H1 (cell line): ENCODE data around the gene DCAF7. TPM values are rescaled to one million over a fixed set of nuclear protein-coding genes. Genes with fewer than 3 reads are reported as not detected.
A peak's percentile ranks its signal among the peaks of the same experiment; 100 is the strongest.

ENCODE experiments used
- CTCF ChIA-PET: fragments of 300-600 bp; sonication (Branson Sonifier 250); formaldehyde crosslinking; loops from one replicate; lab custom pipeline; 2021; ENCODE audit not compliant: partially characterized antibody; lab: Charles Lee
- POLR2A ChIA-PET: fragments of 300-600 bp; sonication (Branson Sonifier 250); formaldehyde crosslinking; loops from one replicate; lab custom pipeline; 2021; ENCODE audit warnings: inconsistent platforms; ENCODE audit not compliant: partially characterized antibody; lab: Charles Lee
- DNase-seq, 2 experiments: peaks; one replicate each; pipeline versions ENCODE4 v3.0.0 to v3.0.0-alpha.2; 2010 to 2022; ENCODE audit warnings: low spot score in 2 of 2, low read depth in 1 of 2, mixed read lengths in 1 of 2
- FAIRE-seq: peaks from 2 replicates; lab custom pipeline; 2011; peaks lifted over from hg19 to GRCh38; lab: Jason Lieb, UNC
- H2AFZ ChIP-seq: 2 replicates; pipeline ENCODE4 v1.8.1; 2012; ENCODE audit warnings: low read length, inconsistent platforms
- H2AK5ac ChIP-seq: 2 replicates; pipeline ENCODE4 v1.6.1; 2013; ENCODE audit warnings: low read depth, low read length
- H2BK120ac ChIP-seq: replicated peaks from 2 replicates; pipeline ENCODE3; 2013; ENCODE audit warnings: low read depth, low read length, inconsistent platforms
- H2BK12ac ChIP-seq: 2 replicates; pipeline ENCODE4 v1.6.1; 2013; ENCODE audit warnings: low read depth, low read length
- H2BK15ac ChIP-seq: 2 replicates; pipeline ENCODE4 v1.6.1; 2013; ENCODE audit warnings: low read length
- H2BK20ac ChIP-seq: 2 replicates; pipeline ENCODE4 v1.6.1; 2013; ENCODE audit warnings: low read length
- H2BK5ac ChIP-seq: 2 replicates; pipeline ENCODE4 v1.6.1; 2013; ENCODE audit warnings: low read depth, low read length
- H3K14ac ChIP-seq: 2 replicates; pipeline ENCODE4 v1.6.1; 2013; ENCODE audit warnings: inconsistent platforms; ENCODE audit not compliant: insufficient read length
- H3K18ac ChIP-seq: 2 replicates; pipeline ENCODE4 v1.6.1; 2013; ENCODE audit warnings: low read length; ENCODE audit errors: extremely low read depth
- H3K23ac ChIP-seq: 2 replicates; pipeline ENCODE4 v1.6.1; 2013; ENCODE audit warnings: inconsistent platforms; ENCODE audit not compliant: insufficient read length
- H3K23me2 ChIP-seq: 2 replicates; pipeline ENCODE4 v1.6.1; 2013; ENCODE audit warnings: low read depth, low read length
- H3K27ac ChIP-seq: 2 replicates; pipeline ENCODE4 v1.6.1; 2011; ENCODE audit warnings: low read depth, low read length, inconsistent platforms
- H3K27me3 ChIP-seq, 4 experiments: replicated peaks in 1 of 4; 1 replicate in 1 of 4; 2 replicates in 3 of 4; pipeline versions ENCODE4 v1.6.1 to v1.8.1; 2011 to 2013; ENCODE audit warnings: low read length in 3 of 4, mild to moderate bottlenecking in 3 of 4, inconsistent platforms in 2 of 4, mixed read lengths in 2 of 4, moderate library complexity in 1 of 4; ENCODE audit not compliant: control insufficient read depth in 3 of 4, insufficient read depth in 3 of 4; ENCODE audit errors: extremely low read depth in 1 of 4
- H3K36me3 ChIP-seq, 4 experiments: 2 replicates each; pipeline versions ENCODE4 v1.6.1 to v1.8.1; 2011 to 2013; ENCODE audit warnings: mild to moderate bottlenecking in 4 of 4, low read length in 3 of 4, moderate library complexity in 2 of 4, control low read depth in 1 of 4, inconsistent platforms in 1 of 4; ENCODE audit not compliant: insufficient read depth in 4 of 4, control insufficient read depth in 2 of 4
- H3K4ac ChIP-seq: replicated peaks from 2 replicates; pipeline ENCODE3; 2013; ENCODE audit warnings: low read length, low read depth, mixed read lengths, inconsistent platforms; ENCODE audit not compliant: insufficient read length
- H3K4me1 ChIP-seq, 4 experiments: replicated peaks in 1 of 4; 1 replicate in 1 of 4; 2 replicates in 3 of 4; pipeline versions ENCODE4 v1.6.1 to v1.8.1; 2011 to 2013; ENCODE audit warnings: low read length in 3 of 4, inconsistent platforms in 2 of 4, mixed read lengths in 1 of 4; ENCODE audit not compliant: insufficient read depth in 4 of 4, control insufficient read depth in 3 of 4
- H3K4me2 ChIP-seq, 2 experiments: 2 replicates each; pipeline versions ENCODE4 v1.6.1 to v1.8.1; 2011 to 2013; ENCODE audit warnings: low read depth in 2 of 2, low read length in 2 of 2, control low read depth in 1 of 2, inconsistent platforms in 1 of 2, mild to moderate bottlenecking in 1 of 2; ENCODE audit not compliant: insufficient read depth in 1 of 2
- H3K4me3 ChIP-seq, 4 experiments: fragments of 200-600, 300-600 bp in 1 of 4; sonication (generic), shearing (Covaris generic), sonication (Bioruptor Twin) in 1 of 4; 2 replicates each; pipeline versions ENCODE4 v1.5.1 to v1.8.1; 2011 to 2016; ENCODE audit warnings: low read length in 4 of 4, low read depth in 3 of 4, control low read depth in 2 of 4, inconsistent platforms in 2 of 4, mild to moderate bottlenecking in 2 of 4, mixed read lengths in 1 of 4, moderate library complexity in 1 of 4; ENCODE audit not compliant: insufficient read depth in 2 of 4; ENCODE audit errors: extremely low read depth in 1 of 4
- H3K56ac ChIP-seq: replicated peaks from 2 replicates; pipeline ENCODE3; 2013; ENCODE audit warnings: low read depth, mild to moderate bottlenecking, mixed read lengths, low read length, inconsistent platforms; ENCODE audit not compliant: insufficient read length
- H3K79me1 ChIP-seq: 2 replicates; pipeline ENCODE4 v1.6.1; 2013; ENCODE audit warnings: low read depth, low read length, control low read depth
- H3K79me2 ChIP-seq, 2 experiments: 2 replicates each; pipeline versions ENCODE4 v1.6.1 to v1.8.1; 2012 to 2013; ENCODE audit warnings: low read length in 2 of 2, mild to moderate bottlenecking in 2 of 2, inconsistent platforms in 1 of 2; ENCODE audit not compliant: insufficient read depth in 2 of 2, control insufficient read depth in 1 of 2
- H3K9ac ChIP-seq, 4 experiments: replicated peaks in 1 of 4; 1 replicate in 1 of 4; 2 replicates in 3 of 4; pipeline versions ENCODE4 v1.6.1 to v1.8.1; 2011 to 2013; ENCODE audit warnings: low read depth in 3 of 4, low read length in 3 of 4, control low read depth in 2 of 4, mild to moderate bottlenecking in 2 of 4, moderate library complexity in 2 of 4, inconsistent platforms in 1 of 4; ENCODE audit errors: extremely low read depth in 1 of 4
- H3K9me3 ChIP-seq, 2 experiments: 2 replicates each; pipeline versions ENCODE4 v1.6.1 to v1.8.1; 2012 to 2013; ENCODE audit warnings: mild to moderate bottlenecking in 2 of 2, moderate library complexity in 2 of 2, control low read depth in 1 of 2, inconsistent platforms in 1 of 2, low read depth in 1 of 2, low read length in 1 of 2, mixed read lengths in 1 of 2; ENCODE audit not compliant: insufficient read depth in 2 of 2
- H4K20me1 ChIP-seq, 2 experiments: replicated peaks in 1 of 2; 2 replicates each; pipeline versions ENCODE3 to v1.8.1; 2011 to 2013; ENCODE audit warnings: inconsistent platforms in 2 of 2, low read length in 2 of 2, mild to moderate bottlenecking in 1 of 2; ENCODE audit not compliant: insufficient read depth in 2 of 2, control insufficient read depth in 1 of 2
- H4K5ac ChIP-seq: 2 replicates; pipeline ENCODE4 v1.6.1; 2013; ENCODE audit warnings: low read length, low read depth, mixed read lengths, inconsistent platforms; ENCODE audit not compliant: insufficient read length
- H4K8ac ChIP-seq: 2 replicates; pipeline ENCODE4 v1.8.0; 2013; ENCODE audit warnings: mild to moderate bottlenecking, moderate library complexity, low read length, inconsistent platforms; ENCODE audit not compliant: insufficient read depth; ENCODE audit errors: extremely low read depth
- H4K91ac ChIP-seq: replicated peaks from 2 replicates; pipeline ENCODE3; 2013; ENCODE audit warnings: low read length, mixed read lengths, inconsistent platforms; ENCODE audit not compliant: insufficient read length
- EZH2 ChIP-seq: fragments of 200-600 bp; sonication (generic); IDR thresholded peaks from 2 replicates; pipeline ENCODE4 v1.7.1; 2012; ENCODE audit warnings: low read depth, mild to moderate bottlenecking, moderate library complexity, low read length, inconsistent platforms; ENCODE audit not compliant: severe bottlenecking
- GTF2F1 ChIP-seq: IDR thresholded peaks from 2 replicates; pipeline ENCODE4 v1.6.1; 2012; ENCODE audit warnings: low read depth, low read length, improper control_type of control experiment, borderline replicate concordance
- POU5F1 ChIP-seq: IDR thresholded peaks from 2 replicates; pipeline ENCODE4 v1.6.1; 2011; ENCODE audit warnings: low read depth, mild to moderate bottlenecking, low read length, moderate library complexity
- SIRT6 ChIP-seq: IDR thresholded peaks from one replicate; pipeline ENCODE4 v1.7.1; 2012; ENCODE audit warnings: low read length, inconsistent platforms
- WGBS, 2 experiments: shearing (Covaris generic) in 1 of 2; methylation state at CpG; one replicate each; pipeline versions ENCODE4 v1.1.6 to v1.1.7; 2013 to 2015; ENCODE audit warnings: low lambda C conversion rate in 2 of 2, mixed read lengths in 2 of 2, inconsistent platforms in 1 of 2, low coverage in 1 of 2, missing lambda C conversion rate in 1 of 2; ENCODE audit not compliant: insufficient replicate concordance in 2 of 2, insufficient coverage in 1 of 2, insufficient read length in 1 of 2; ENCODE audit errors: extremely low coverage in 1 of 2, missing lambda C conversion rate in 1 of 2; 5-methylcytosine and 5-hydroxymethylcytosine counted together
- polyA plus RNA-seq, 7 experiments: library from polyadenylated mRNA; depleted of rRNA in 3 of 7; stranded (reverse) in 5 of 7; unstranded in 2 of 7; fragments of >200 nt in 5 of 7; fragments of 200-250 nt in 2 of 7; gene quantifications; 1 replicate in 5 of 7; 2 replicates in 1 of 7; 4 replicates in 1 of 7; pipeline versions ENCODE4 v1.2.1 to v1.2.3, GENCODE V29; 2011 to 2013; ENCODE audit warnings: missing spikeins in 2 of 7, mixed read lengths in 2 of 7
- total RNA-seq: library from RNA; stranded (reverse); fragmentation: NEBNext Ultra II Directional; extraction: Animal tissue kit (Norgen Biotek cat#: 25700); gene quantifications from 2 replicates; pipeline ENCODE4 v1.2.1, GENCODE V29; 2021
- TF ChIP-seq, protein P1 (sequence below): IDR thresholded peaks from 2 replicates; pipeline ENCODE4 v1.6.1; 2012; ENCODE audit warnings: inconsistent platforms

Gene DCAF7
- total and polyA plus RNA-seq, 2 of the 8 experiments (the other 6 are each of a cell fraction or from before 2014, with no cell fraction given): 74.9 to 94.1 TPM

DNA sequence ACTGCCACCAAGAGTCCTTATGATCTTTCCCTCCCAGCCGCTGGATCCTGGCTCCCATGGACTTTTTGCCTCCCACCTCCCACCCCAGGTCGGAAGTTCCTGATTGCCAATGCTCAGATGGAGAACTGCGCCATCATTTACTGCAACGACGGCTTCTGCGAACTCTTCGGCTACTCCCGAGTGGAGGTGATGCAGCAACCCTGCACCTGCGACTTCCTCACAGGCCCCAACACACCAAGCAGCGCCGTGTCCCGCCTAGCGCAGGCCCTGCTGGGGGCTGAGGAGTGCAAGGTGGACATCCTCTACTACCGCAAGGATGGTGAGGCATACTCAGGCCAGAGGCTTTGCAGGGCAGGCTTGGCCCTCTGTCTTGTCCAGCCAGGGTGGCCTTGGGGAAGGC, 26.2 kb upstream of the DCAF7 start:
- H3K36me3 ChIP-seq: no peaks in the 10 kb centered on the region
- no peak overlapping the region for H3K23ac ChIP-seq
- H3K4me3 ChIP-seq: no peak overlapping the region
- H2BK15ac ChIP-seq: 0 out of 2 replicates have a peak overlapping the region, but pooled peaks have one; percentile 81
- no peak overlapping the region for H3K4ac ChIP-seq
- H2BK120ac ChIP-seq: no peak overlapping the region
- no peaks in the 10 kb centered on the region for H3K79me2 ChIP-seq
- H3K4me1 ChIP-seq: peaks cover 2 to 8% (median 6%) of the 10 kb centered on the region in 4 experiments; a peak in 6 of 7 replicates
- H3K27ac ChIP-seq: no peak overlapping the region
- WGBS, 2 experiments: 87% methylated on average over 13 of the region's 14 CpGs; no CpG with 5 or more reads in 1 of the 2 experiments
- no peak overlapping the region for H2AK5ac ChIP-seq
- peaks cover 0 to 10% (median 5%) of the 10 kb centered on the region in 4 experiments; a peak in 5 of 7 replicates for H3K27me3 ChIP-seq
- H2AFZ ChIP-seq: no peak overlapping the region
- no peaks in the 10 kb centered on the region for H3K9me3 ChIP-seq
- no peak for FAIRE-seq
- no peak overlapping the region for H4K5ac ChIP-seq
- peak overlapping the region in 1 of 2 experiments; percentile 86; a peak in 2 of 4 replicates for H3K4me2 ChIP-seq
- H4K20me1 ChIP-seq: no peaks in the 10 kb centered on the region
- ChIA-PET CTCF (interaction anchor here (0.9 to 2.0 kb wide), 6 partner anchors 11 to 98 kb away, joined by 3 to 7 read pairs (median 6); no protein-coding TSS in a partner anchor), POLR2A (no interaction called here)
- no peak overlapping the region for H4K8ac ChIP-seq
- H3K14ac ChIP-seq: no peak overlapping the region
- no peaks in the 10 kb centered on the region for H3K79me1 ChIP-seq
- no peak for TF ChIP-seq SIRT6
- TF ChIP-seq EZH2: no peak
- TF ChIP-seq, protein P1, sequence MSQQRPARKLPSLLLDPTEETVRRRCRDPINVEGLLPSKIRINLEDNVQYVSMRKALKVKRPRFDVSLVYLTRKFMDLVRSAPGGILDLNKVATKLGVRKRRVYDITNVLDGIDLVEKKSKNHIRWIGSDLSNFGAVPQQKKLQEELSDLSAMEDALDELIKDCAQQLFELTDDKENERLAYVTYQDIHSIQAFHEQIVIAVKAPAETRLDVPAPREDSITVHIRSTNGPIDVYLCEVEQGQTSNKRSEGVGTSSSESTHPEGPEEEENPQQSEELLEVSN: no peak
- TF ChIP-seq GTF2F1: no peak
- TF ChIP-seq POU5F1: no peak
- H3K23me2 ChIP-seq: peaks cover 7% of the 10 kb centered on the region; the same call in 1 of the 2 replicates
- no peak overlapping the region for H3K9ac ChIP-seq
- no peak for DNase-seq
- no peak overlapping the region for H2BK12ac ChIP-seq
- H2BK5ac ChIP-seq: no peak overlapping the region
- no peak overlapping the region for H4K91ac ChIP-seq
- no peak overlapping the region for H3K56ac ChIP-seq
- H2BK20ac ChIP-seq: no peak overlapping the region
- no peak overlapping the region for H3K18ac ChIP-seq
